K562 (cell line): ENCODE measurements around the gene SOWAHC. TPM values are rescaled to one million over a fixed set of nuclear protein-coding genes. Genes with fewer than 3 reads are reported as not detected.

Experiments used
- ATAC-seq: fragments of 200-7000 bp; cut with Tn5 transposase; 3 replicates; pipeline ENCODE4 v1.9.1; 2020; ENCODE audit warnings: moderate library complexity
- BruUV-seq: library from RNA; stranded (reverse); fragments of 400-500 nt; replicated peaks from 2 replicates; lab custom pipeline; 2021; lab: Mats Ljungman, UMichigan
- CTCF ChIA-PET: fragments of 300-600 bp; formaldehyde crosslinking; extraction: SDS; loops from one replicate; lab custom pipeline; 2021; ENCODE audit warnings: low intra/inter-chr PET ratio; lab: Yijun Ruan, JAX
- POLR2A ChIA-PET: fragments of 300-600, 350-650 bp; sonication (Branson Sonifier 250); formaldehyde crosslinking; extraction: SDS; loops from one replicate; lab custom pipeline; 2021; ENCODE audit warnings: antibody characterized with exemption, inconsistent platforms; lab: Yijun Ruan, JAX
- DNase-seq, 4 experiments: peaks; one replicate each; pipeline versions ENCODE4 v3.0.0 to v3.0.0-alpha.2; 2011 to 2018; ENCODE audit warnings: low spot score in 3 of 4, mixed read lengths in 3 of 4; ENCODE audit errors: extremely low read depth in 1 of 4
- FAIRE-seq: peaks from 2 replicates; lab custom pipeline; 2011; peaks lifted over from hg19 to GRCh38; lab: Jason Lieb, UNC
- H2AFZ ChIP-seq: 2 replicates; pipeline ENCODE4 v1.6.0; 2011; ENCODE audit warnings: low read depth, low read length, control low read depth, inconsistent platforms
- H3K27ac ChIP-seq: fragments of 200-600 bp; 3 replicates; pipeline ENCODE4 v1.8.0; 2011; ENCODE audit warnings: low read depth, mild to moderate bottlenecking, control low read depth, inconsistent platforms, low read length, moderate library complexity, mixed read lengths; ENCODE audit errors: extremely low read depth
- H3K27me3 ChIP-seq, 2 experiments: fragments of 300-600 bp in 1 of 2; 2 replicates in 1 of 2; 3 replicates in 1 of 2; pipeline versions ENCODE4 v1.6.0 to v1.8.0; 2011; ENCODE audit warnings: inconsistent platforms in 2 of 2, low read length in 2 of 2, mild to moderate bottlenecking in 1 of 2, mixed read lengths in 1 of 2, moderate library complexity in 1 of 2; ENCODE audit not compliant: control insufficient read depth in 2 of 2, insufficient read depth in 2 of 2
- H3K36me3 ChIP-seq: fragments of 300-600 bp; 3 replicates; pipeline ENCODE4 v1.8.0; 2011; ENCODE audit warnings: mild to moderate bottlenecking, low read length, inconsistent platforms; ENCODE audit not compliant: control insufficient read depth, insufficient read depth
- H3K4me1 ChIP-seq, 2 experiments: fragments of 200-600 bp in 1 of 2; replicated peaks in 1 of 2; 2 replicates in 1 of 2; 3 replicates in 1 of 2; pipeline versions ENCODE4 v1.5.1 to v1.8.0; 2011; ENCODE audit warnings: inconsistent platforms in 2 of 2, low read length in 2 of 2, mild to moderate bottlenecking in 1 of 2, mixed read lengths in 1 of 2, moderate library complexity in 1 of 2; ENCODE audit not compliant: control insufficient read depth in 2 of 2, insufficient read depth in 2 of 2
- H3K4me2 ChIP-seq: 2 replicates; pipeline ENCODE4 v1.6.1; 2011; ENCODE audit warnings: low read length, control low read depth, inconsistent platforms, mixed read lengths; ENCODE audit not compliant: insufficient read depth
- H3K4me3 ChIP-seq: fragments of 200-600 bp; sonication (generic), shearing (Covaris generic); 2 replicates; pipeline ENCODE4 v1.5.1; 2016; ENCODE audit warnings: control low read depth, inconsistent platforms
- H3K79me2 ChIP-seq: fragments of 200-600 bp; 3 replicates; pipeline ENCODE4 v1.8.0; 2011; ENCODE audit warnings: low read length, inconsistent platforms; ENCODE audit not compliant: control insufficient read depth, insufficient read depth
- H3K9ac ChIP-seq, 2 experiments: 2 replicates each; pipeline versions ENCODE4 v1.6.0 to v1.6.1; 2011; ENCODE audit warnings: low read depth in 2 of 2, low read length in 2 of 2, control low read depth in 1 of 2, inconsistent platforms in 1 of 2, mild to moderate bottlenecking in 1 of 2, mixed read lengths in 1 of 2; ENCODE audit not compliant: insufficient read depth in 1 of 2
- H3K9me1 ChIP-seq: one replicate; pipeline ENCODE4 v1.6.0; 2011; ENCODE audit warnings: inconsistent platforms, mild to moderate bottlenecking, low read length, moderate library complexity; ENCODE audit not compliant: control insufficient read depth, insufficient read depth
- H3K9me3 ChIP-seq: replicated peaks from 2 replicates; pipeline ENCODE4 v1.5.1; 2011; ENCODE audit warnings: low read depth, low read length, inconsistent platforms; ENCODE audit not compliant: control insufficient read depth, insufficient read depth
- H4K20me1 ChIP-seq: replicated peaks from 2 replicates; pipeline ENCODE4 v1.6.1; 2011; ENCODE audit warnings: low read length, inconsistent platforms, mixed read lengths; ENCODE audit not compliant: control insufficient read depth, insufficient read depth
- CAMTA2 ChIP-seq: fragments of 250-450 bp; sonication (Bioruptor Pico); conservative IDR thresholded peaks from 2 replicates; pipeline ENCODE4 v1.5.1; 2022
- CBX3 ChIP-seq, 2 experiments: IDR thresholded peaks; 1 replicate in 1 of 2; 2 replicates in 1 of 2; pipeline ENCODE4 v1.6.1; 2012; ENCODE audit warnings: inconsistent platforms in 2 of 2, low read length in 2 of 2, borderline replicate concordance in 1 of 2, control low read depth in 1 of 2
- CREB3 ChIP-seq: fragments of 450-650 bp; conservative IDR thresholded peaks from 2 replicates; pipeline ENCODE4 v1.6.1; 2016; ENCODE audit warnings: missing genetic modification characterization, low read depth, mild to moderate bottlenecking, missing compliant biosample characterization, moderate library complexity
- DPF2 ChIP-seq: fragments of 450-650 bp; IDR thresholded peaks from 2 replicates; pipeline ENCODE4 v1.6.1; 2016
- ELF1 ChIP-seq: fragments of 200-800 bp; sonication (Bioruptor generic); IDR thresholded peaks from 2 replicates; pipeline ENCODE4 v1.6.1; 2016; ENCODE audit warnings: missing genetic modification characterization, missing compliant biosample characterization
- FOXP4 ChIP-seq: sonication (generic); formaldehyde crosslinking; IDR thresholded peaks from 2 replicates; pipeline ENCODE4 v1.8.0; 2022; ENCODE audit warnings: mild to moderate bottlenecking, missing genetic modification reagents, borderline replicate concordance
- HMG20A ChIP-seq: fragments of 450-650 bp; formaldehyde crosslinking; conservative IDR thresholded peaks from 2 replicates; pipeline ENCODE4 v1.4.0; 2020; ENCODE audit warnings: mild to moderate bottlenecking, mixed read lengths
- KDM2B ChIP-seq: fragments of 250-450 bp; sonication (Bioruptor Pico); IDR thresholded peaks from 2 replicates; pipeline ENCODE4 v1.8.0; 2021; ENCODE audit warnings: mild to moderate bottlenecking, moderate library complexity
- MCM3 ChIP-seq: fragments of 450-650 bp; IDR thresholded peaks from 2 replicates; pipeline ENCODE4 v1.6.1; 2016
- PHF21A ChIP-seq: fragments of 450-650 bp; IDR thresholded peaks from 2 replicates; pipeline ENCODE4 v1.6.1; 2017; ENCODE audit warnings: low read depth, borderline replicate concordance
- RBM17 ChIP-seq: fragments of 200-400 bp; formaldehyde crosslinking; IDR thresholded peaks from 2 replicates; pipeline ENCODE4 v1.6.1; 2017; ENCODE audit warnings: low read depth, mild to moderate bottlenecking, low read length, borderline replicate concordance
- SETDB1 ChIP-seq: IDR thresholded peaks from one replicate; pipeline ENCODE4 v1.6.1; 2012; ENCODE audit warnings: low read length, control low read depth, inconsistent platforms
- SMC3 ChIP-seq: conservative IDR thresholded peaks from 2 replicates; pipeline ENCODE4 v1.6.1; 2011; ENCODE audit warnings: low read depth, low read length, improper control_type of control experiment; ENCODE audit not compliant: insufficient read depth
- TAL1 ChIP-seq: fragments of 450-650 bp; IDR thresholded peaks from 2 replicates; pipeline ENCODE4 v1.6.1; 2016; ENCODE audit warnings: mild to moderate bottlenecking
- ZNF277 ChIP-seq: fragments of 250-450 bp; sonication (Bioruptor Pico); IDR thresholded peaks from 2 replicates; pipeline ENCODE4 v1.8.0; 2022; ENCODE audit warnings: inconsistent platforms, mild to moderate bottlenecking, moderate library complexity, borderline replicate concordance
- ZNF655 ChIP-seq: fragments of 250-450 bp; sonication (Bioruptor Pico); IDR thresholded peaks from 2 replicates; pipeline ENCODE4 v1.5.0; 2021
- ZNF75A ChIP-seq: fragments of 450-650 bp; formaldehyde crosslinking; IDR thresholded peaks from 2 replicates; pipeline ENCODE4 v1.4.0; 2020; ENCODE audit warnings: mild to moderate bottlenecking
- ZZZ3 ChIP-seq: fragments of 450-650 bp; IDR thresholded peaks from 2 replicates; pipeline ENCODE4 v1.6.1; 2016; ENCODE audit warnings: antibody characterized with exemption, mild to moderate bottlenecking, moderate library complexity
- WGBS: fragments of 100-300 bp; shearing (Covaris generic); methylation state at CpG from one replicate; pipeline ENCODE4 v1.1.6; 2016; ENCODE audit warnings: low coverage, mixed read lengths; ENCODE audit not compliant: insufficient coverage; ENCODE audit errors: missing lambda C conversion rate; 5-methylcytosine and 5-hydroxymethylcytosine counted together
- in situ Hi-C: fragments of 300-500 bp; cut with MboI; formaldehyde crosslinking; loops from 4 replicates; pipeline ENCODE4 v1.15.0; 2018; ENCODE audit warnings: inconsistent platforms, mixed read lengths
- intact Hi-C: fragments of 100-400 bp; cut with micrococcal nuclease; formaldehyde crosslinking; loops from 2 replicates; pipeline ENCODE4 v1.14.2; 2022
- polyA plus RNA-seq, 8 experiments: library from polyadenylated mRNA; depleted of rRNA in 4 of 8; stranded (reverse) in 5 of 8; unstranded in 3 of 8; fragments of >200 nt; fragmentation: Nextera tagmentation in 2 of 8; fragmentation: Illumina TruSeq in 1 of 8; extraction: Ambion mirVana in 2 of 8; extraction: Trizol in 1 of 8; gene quantifications; 2 replicates each; pipeline versions ENCODE4 v1.2.1 to v1.2.3, GENCODE V29; 2011 to 2014; ENCODE audit warnings: inconsistent platforms in 1 of 8, missing spikeins in 1 of 8
- total RNA-seq, 7 experiments: library from RNA; depleted of rRNA in 6 of 7; stranded (reverse); fragments of >200 nt in 6 of 7; fragmentation: Illumina TruSeq in 2 of 7; extraction: Trizol in 2 of 7; gene quantifications; 2 replicates each; pipeline versions ENCODE4 v1.2.1 to v1.2.3, GENCODE V29; 2011 to 2021; ENCODE audit warnings: low replicate concordance in 1 of 7

SOWAHC gene
- total and polyA plus RNA-seq, 9 of the 15 experiments (the other 6 are each of a cell fraction or from before 2014, with no cell fraction given): 0.04 TPM; not detected in 8

- Histone ChIP-seq H3K4me1 (no peaks in the 10 kb centered on the region), H3K27me3 (peaks cover 3 to 10% of the 10 kb centered on the region in 2 experiments; a peak in 1 of 5 replicates), H3K4me2 (no peak overlapping the region), H3K9me1 (no peaks in the 10 kb centered on the region), H3K36me3 (no peaks in the 10 kb centered on the region), H4K20me1 (no peaks in the 10 kb centered on the region; the same call in 1 of the 2 replicates), H3K27ac (no peak overlapping the region), H3K9me3 (no peaks in the 10 kb centered on the region), H3K4me3 (no peak overlapping the region), H3K9ac (no peak overlapping the region), H2AFZ (no peak overlapping the region), H3K79me2 (no peaks in the 10 kb centered on the region)
- ATAC-seq (no peak), DNase-seq (no peak), FAIRE-seq (no peak)
- in situ Hi-C loops: no loop called here
- intact Hi-C loops: no loop called here
- no TSS peak for BruUV-seq
- under 1% methylated on average over 9 of the region's 10 CpGs for WGBS
- CTCF ChIA-PET: no interaction called here
- POLR2A ChIA-PET: interaction anchor here (0.6 kb wide), 1 partner anchor 73 kb away, joined by 3 read pairs; no protein-coding TSS in a partner anchor
- no peak for TF ChIP-seq ZNF655 (CRISPR knock-in tag)
- no peak for TF ChIP-seq HMG20A (CRISPR knock-in tag)
- TF ChIP-seq MCM3: no peak
- no peak for TF ChIP-seq ZNF277 (CRISPR knock-in tag)
- no peak for TF ChIP-seq ELF1 (tag)
- no peak for TF ChIP-seq CBX3 (IDR thresholded peaks at IDR 0.05; ENCODE audit: borderline replicate concordance in 1 of 2, low read length in 2 of 2)
- TF ChIP-seq RBM17: no peak
- no peak for TF ChIP-seq CAMTA2
- no peak for TF ChIP-seq PHF21A
- TF ChIP-seq FOXP4 (CRISPR knock-in tag): no peak
- no peak for TF ChIP-seq TAL1
- TF ChIP-seq ZZZ3: no peak
- no peak for TF ChIP-seq SETDB1
- TF ChIP-seq CREB3 (tag): no peak
- no peak for TF ChIP-seq SMC3
- TF ChIP-seq KDM2B (CRISPR knock-in tag): no peak
- no peak for TF ChIP-seq DPF2
- TF ChIP-seq ZNF75A (CRISPR knock-in tag): no peak
Measured at GRCh38 chr2:109633284-109633961, 19.3 kb downstream of the SOWAHC start.
